H9 (cell line): Measurements from ENCODE around the gene IER5L. TPM values are rescaled to one million over a fixed set of nuclear protein-coding genes. Genes with fewer than 3 reads are reported as not detected.
"Not testable (repeated sequence)": the region's sequence is repeated elsewhere in the genome, so short reads cannot be mapped to it uniquely, and the experiment has no call there.

Source experiments
- DNase-seq: peaks from one replicate; pipeline ENCODE4 v3.0.0-alpha.2; 2017
- H2AFZ ChIP-seq: one replicate; pipeline ENCODE4 v1.6.1; 2013; ENCODE audit warnings: mild to moderate bottlenecking, low read length, control low read depth, moderate library complexity
- H2AK5ac ChIP-seq: 2 replicates; pipeline ENCODE4 v1.6.1; 2013; ENCODE audit warnings: low read length, control low read depth, mixed read lengths; ENCODE audit not compliant: insufficient read length
- H2BK120ac ChIP-seq: one replicate; pipeline ENCODE4 v1.6.1; 2013; ENCODE audit warnings: low read depth, mild to moderate bottlenecking, low read length, control low read depth, inconsistent platforms; ENCODE audit not compliant: poor library complexity, severe bottlenecking
- H2BK12ac ChIP-seq: 2 replicates; pipeline ENCODE4 v1.6.1; 2013; ENCODE audit warnings: low read length, control low read depth, mixed read lengths, low read depth; ENCODE audit not compliant: insufficient read length
- H2BK15ac ChIP-seq: 2 replicates; pipeline ENCODE4 v1.6.1; 2013; ENCODE audit warnings: low read depth, low read length, control low read depth
- H2BK20ac ChIP-seq: one replicate; pipeline ENCODE4 v1.6.1; 2013; ENCODE audit warnings: low read depth, mild to moderate bottlenecking, low read length, control low read depth, inconsistent platforms; ENCODE audit not compliant: poor library complexity, severe bottlenecking
- H2BK5ac ChIP-seq: 2 replicates; pipeline ENCODE4 v1.6.1; 2013; ENCODE audit warnings: low read length, control low read depth, mixed read lengths; ENCODE audit not compliant: insufficient read length
- H3K14ac ChIP-seq: 2 replicates; pipeline ENCODE4 v1.6.1; 2013; ENCODE audit warnings: low read length, control low read depth; ENCODE audit not compliant: insufficient read depth
- H3K18ac ChIP-seq: 2 replicates; pipeline ENCODE4 v1.6.1; 2013; ENCODE audit warnings: low read depth, mild to moderate bottlenecking, mixed read lengths, low read length, control low read depth; ENCODE audit not compliant: insufficient read length
- H3K23ac ChIP-seq: 2 replicates; pipeline ENCODE4 v1.6.1; 2013; ENCODE audit warnings: low read length, control low read depth, mixed read lengths, low read depth; ENCODE audit not compliant: insufficient read length
- H3K23me2 ChIP-seq: 2 replicates; pipeline ENCODE4 v1.6.1; 2013; ENCODE audit warnings: low read depth, mild to moderate bottlenecking, mixed read lengths, low read length, control low read depth; ENCODE audit not compliant: insufficient read length, poor library complexity, severe bottlenecking
- H3K27ac ChIP-seq: 2 replicates; pipeline ENCODE4 v1.5.1; 2013; ENCODE audit warnings: low read length, control low read depth, mixed read lengths, low read depth; ENCODE audit not compliant: insufficient read length
- H3K27me3 ChIP-seq: 2 replicates; pipeline ENCODE4 v1.6.1; 2013; ENCODE audit warnings: low read length, control low read depth, inconsistent platforms; ENCODE audit not compliant: insufficient read depth
- H3K4ac ChIP-seq: 2 replicates; pipeline ENCODE4 v1.6.1; 2013; ENCODE audit warnings: low read depth, mild to moderate bottlenecking, control low read depth, inconsistent platforms, low read length, moderate library complexity
- H3K4me1 ChIP-seq: 2 replicates; pipeline ENCODE4 v1.6.1; 2013; ENCODE audit warnings: low read length, control low read depth, inconsistent platforms; ENCODE audit not compliant: insufficient read depth
- H3K4me2 ChIP-seq: 2 replicates; pipeline ENCODE4 v1.6.1; 2013; ENCODE audit warnings: low read length, control low read depth, mixed read lengths; ENCODE audit not compliant: insufficient read length, insufficient read depth
- H3K56ac ChIP-seq: 2 replicates; pipeline ENCODE4 v1.6.1; 2013; ENCODE audit warnings: low read depth, mild to moderate bottlenecking, mixed read lengths, low read length, control low read depth; ENCODE audit not compliant: insufficient read length
- H3K79me1 ChIP-seq: 2 replicates; pipeline ENCODE4 v1.6.1; 2013; ENCODE audit warnings: low read depth, mild to moderate bottlenecking, moderate library complexity, low read length, control low read depth, inconsistent platforms; ENCODE audit not compliant: insufficient read depth, poor library complexity, severe bottlenecking
- H3K79me2 ChIP-seq: 2 replicates; pipeline ENCODE4 v1.6.1; 2013; ENCODE audit warnings: low read length, control low read depth, inconsistent platforms; ENCODE audit not compliant: insufficient read depth
- H3K9ac ChIP-seq: 2 replicates; pipeline ENCODE4 v1.6.1; 2013; ENCODE audit warnings: low read length, control low read depth, mixed read lengths; ENCODE audit not compliant: insufficient read length; ENCODE audit errors: extremely low read depth
- H3K9me3 ChIP-seq: one replicate; pipeline ENCODE4 v1.6.1; 2013; ENCODE audit warnings: low read depth, low read length, inconsistent platforms; ENCODE audit not compliant: control insufficient read depth
- H3T11ph ChIP-seq: one replicate; pipeline ENCODE4 v1.6.1; 2013; ENCODE audit warnings: mild to moderate bottlenecking, low read length, control low read depth, inconsistent platforms
- H4K20me1 ChIP-seq: one replicate; pipeline ENCODE4 v1.6.1; 2013; ENCODE audit not compliant: control insufficient read depth, insufficient read length, insufficient read depth
- H4K5ac ChIP-seq: 2 replicates; pipeline ENCODE4 v1.6.1; 2013; ENCODE audit warnings: low read depth, mild to moderate bottlenecking, mixed read lengths, low read length, control low read depth; ENCODE audit not compliant: insufficient read length
- H4K8ac ChIP-seq: replicated peaks from 2 replicates; pipeline ENCODE4 v1.6.1; 2013; ENCODE audit warnings: low read length, control low read depth, mixed read lengths, low read depth; ENCODE audit not compliant: insufficient read length
- H4K91ac ChIP-seq: 2 replicates; pipeline ENCODE4 v1.6.1; 2013; ENCODE audit warnings: low read depth, mild to moderate bottlenecking, moderate library complexity, mixed read lengths, low read length, control low read depth; ENCODE audit not compliant: insufficient read length
- H3K27ac Mint-ChIP-seq, 3 experiments: 2 replicates in 2 of 3; 3 replicates in 1 of 3; pipeline ENCODE4 v1.8.0; 2020 to 2021; ENCODE audit warnings: mixed read lengths in 3 of 3, mild to moderate bottlenecking in 1 of 3, moderate library complexity in 1 of 3
- H3K27me3 Mint-ChIP-seq: 2 replicates; pipeline ENCODE4 v1.8.0; 2021; ENCODE audit warnings: low read depth, mild to moderate bottlenecking, moderate library complexity, mixed read lengths
- H3K36me3 Mint-ChIP-seq, 3 experiments: 2 replicates in 2 of 3; 3 replicates in 1 of 3; pipeline ENCODE4 v1.8.0; 2020 to 2021; ENCODE audit warnings: low read depth in 3 of 3, mixed read lengths in 3 of 3; ENCODE audit not compliant: insufficient read depth in 1 of 3
- H3K4me1 Mint-ChIP-seq, 2 experiments: 2 replicates each; pipeline ENCODE4 v1.8.0; 2020; ENCODE audit warnings: mixed read lengths in 2 of 2
- H3K4me3 Mint-ChIP-seq, 2 experiments: 2 replicates in 1 of 2; 3 replicates in 1 of 2; pipeline ENCODE4 v1.8.0; 2020 to 2021; ENCODE audit warnings: mild to moderate bottlenecking in 2 of 2, mixed read lengths in 2 of 2, moderate library complexity in 1 of 2
- H3K9me3 Mint-ChIP-seq, 2 experiments: 2 replicates in 1 of 2; 3 replicates in 1 of 2; pipeline ENCODE4 v1.8.0; 2020; ENCODE audit warnings: mild to moderate bottlenecking in 2 of 2, mixed read lengths in 2 of 2, moderate library complexity in 1 of 2
- CTCF ChIP-seq: fragments of 200-600 bp; sonication (generic); conservative IDR thresholded peaks from 3 replicates; pipeline ENCODE4 v1.8.0; 2021; ENCODE audit warnings: antibody characterized with exemption, mild to moderate bottlenecking
- WGBS: extraction: QIAGEN DNeasy Blood & Tissue Kit; methylation state at CpG from one replicate; pipeline ENCODE4 v1.1.7; 2013; ENCODE audit warnings: missing lambda C conversion rate, low lambda C conversion rate, mixed read lengths; ENCODE audit not compliant: insufficient read length; ENCODE audit errors: extremely low coverage; 5-methylcytosine and 5-hydroxymethylcytosine counted together
- total RNA-seq: library from RNA; stranded (reverse); gene quantifications from 2 replicates; pipeline ENCODE4 v1.2.1, GENCODE V29; 2021

The IER5L gene
- total RNA-seq, 1 experiment from 2014 or later = 1.0 TPM

GRCh38 chr9:129197978-129198318 is 19.9 kb upstream of the IER5L start:
- Histone ChIP-seq H3K18ac (no peak overlapping the region), H3K79me2 (no peaks in the 10 kb centered on the region), H2BK20ac (no peak overlapping the region), H2BK15ac (no peak overlapping the region), H3T11ph (no peak overlapping the region), H3K23ac (no peak overlapping the region), H4K91ac (no peak overlapping the region), H3K9me3 (no peaks in the 10 kb centered on the region), H3K14ac (0 out of 2 replicates have a peak overlapping the region, but pooled peaks have one; percentile 25), H3K9ac (no peak overlapping the region), H2BK5ac (no peak overlapping the region), H3K23me2 (no peaks in the 10 kb centered on the region), H3K27me3 (no peaks in the 10 kb centered on the region; the same call in 1 of the 2 replicates), H2BK12ac (no peak overlapping the region), H2AK5ac (no peak overlapping the region), H3K4me1 (no peaks in the 10 kb centered on the region; the same call in 1 of the 2 replicates), H4K5ac (no peak overlapping the region), H2BK120ac (no peak overlapping the region), H3K4me2 (peak overlapping the region; percentile 21), H4K20me1 (no peaks in the 10 kb centered on the region), H4K8ac (no peak overlapping the region), H3K27ac (no peak overlapping the region), H3K56ac (no peak overlapping the region), H2AFZ (no peak overlapping the region), H3K4ac (no peak overlapping the region), H3K79me1 (no peaks in the 10 kb centered on the region)
- H3K9me3 Mint-ChIP-seq = no peaks in the 10 kb centered on the region
- no peak for DNase-seq
- H3K27me3 Mint-ChIP-seq = peaks cover 72% of the 10 kb centered on the region
- H3K4me1 Mint-ChIP-seq = peaks cover 19 to 31% of the 10 kb centered on the region in 2 experiments
- H3K27ac Mint-ChIP-seq = no peak overlapping the region
- H3K36me3 Mint-ChIP-seq = no peaks in the 10 kb centered on the region
- H3K4me3 Mint-ChIP-seq = no peak overlapping the region
- no CpG with 5 or more reads among the region's 8 CpGs for WGBS
- TF ChIP-seq CTCF = no peak

DNA sequence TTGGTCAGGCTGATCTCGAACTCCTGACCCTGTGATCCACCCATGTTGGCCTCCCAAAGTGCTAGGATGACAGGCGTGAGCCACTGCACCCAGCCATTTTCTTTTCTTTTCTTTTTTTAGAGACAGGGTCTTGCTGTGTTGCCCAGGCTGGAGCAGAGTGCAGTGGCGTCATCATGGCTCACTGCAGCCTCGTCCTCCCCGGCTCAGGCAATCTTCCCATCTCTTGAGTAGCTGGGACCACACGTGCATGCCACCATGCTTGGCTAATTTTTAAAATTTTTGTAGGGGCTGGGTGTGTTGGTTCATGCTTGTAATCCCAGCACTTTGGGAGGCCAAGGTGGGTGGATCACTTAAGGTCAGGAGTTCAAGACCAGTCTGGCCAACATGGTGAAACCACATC is 19.0 kb upstream of the IER5L start:
- not testable (repeated sequence) for H3K27ac Mint-ChIP-seq, H3K4ac ChIP-seq, H3K27me3 ChIP-seq, H3K4me1 ChIP-seq, H3T11ph ChIP-seq, H3K56ac ChIP-seq, H3K79me1 ChIP-seq, H3K79me2 ChIP-seq, H4K8ac ChIP-seq, H3K9me3 Mint-ChIP-seq, H3K23me2 ChIP-seq, H3K14ac ChIP-seq, H3K4me2 ChIP-seq, H3K9me3 ChIP-seq, H2BK120ac ChIP-seq, H3K4me3 Mint-ChIP-seq, H3K36me3 Mint-ChIP-seq, H4K91ac ChIP-seq, H2BK20ac ChIP-seq, DNase-seq, H2BK15ac ChIP-seq, H4K20me1 ChIP-seq, H2BK5ac ChIP-seq, H4K5ac ChIP-seq, H2BK12ac ChIP-seq, H3K27ac ChIP-seq, H3K9ac ChIP-seq, H3K23ac ChIP-seq, H2AFZ ChIP-seq, H2AK5ac ChIP-seq, H3K18ac ChIP-seq
- H3K4me1 Mint-ChIP-seq = peaks cover 19 to 32% of the 10 kb centered on the region in 2 experiments
- WGBS = no CpG with 5 or more reads among the region's 6 CpGs
- peaks cover 82% of the 10 kb centered on the region for H3K27me3 Mint-ChIP-seq
